Activated CD8-positive, alpha-beta memory T cell treated with anti-CD3 and anti-CD28 coated beads for 36 hours (primary cell): ENCODE data around the gene ANXA6. TPM values are rescaled to one million over a fixed set of nuclear protein-coding genes. Genes with fewer than 3 reads are reported as not detected.

Experiments
- CTCF ChIA-PET: fragments of 350-600 bp; sonication (Branson Sonifier 250); formaldehyde crosslinking; loops from one replicate; lab custom pipeline; 2021; ENCODE audit warnings: antibody characterized with exemption; lab: Charles Lee
- POLR2A ChIA-PET: fragments of 350-600 bp; sonication (Branson Sonifier 250); formaldehyde crosslinking; loops from one replicate; lab custom pipeline; 2021; ENCODE audit warnings: antibody characterized with exemption; lab: Charles Lee
- total RNA-seq, 2 experiments: library from RNA; stranded (reverse); gene quantifications; one replicate each; pipeline ENCODE4 v1.2.3, GENCODE V29; 2021

The ANXA6 gene
- total RNA-seq, 2 experiments from 2014 or later: 480 to 490 TPM

DNA sequence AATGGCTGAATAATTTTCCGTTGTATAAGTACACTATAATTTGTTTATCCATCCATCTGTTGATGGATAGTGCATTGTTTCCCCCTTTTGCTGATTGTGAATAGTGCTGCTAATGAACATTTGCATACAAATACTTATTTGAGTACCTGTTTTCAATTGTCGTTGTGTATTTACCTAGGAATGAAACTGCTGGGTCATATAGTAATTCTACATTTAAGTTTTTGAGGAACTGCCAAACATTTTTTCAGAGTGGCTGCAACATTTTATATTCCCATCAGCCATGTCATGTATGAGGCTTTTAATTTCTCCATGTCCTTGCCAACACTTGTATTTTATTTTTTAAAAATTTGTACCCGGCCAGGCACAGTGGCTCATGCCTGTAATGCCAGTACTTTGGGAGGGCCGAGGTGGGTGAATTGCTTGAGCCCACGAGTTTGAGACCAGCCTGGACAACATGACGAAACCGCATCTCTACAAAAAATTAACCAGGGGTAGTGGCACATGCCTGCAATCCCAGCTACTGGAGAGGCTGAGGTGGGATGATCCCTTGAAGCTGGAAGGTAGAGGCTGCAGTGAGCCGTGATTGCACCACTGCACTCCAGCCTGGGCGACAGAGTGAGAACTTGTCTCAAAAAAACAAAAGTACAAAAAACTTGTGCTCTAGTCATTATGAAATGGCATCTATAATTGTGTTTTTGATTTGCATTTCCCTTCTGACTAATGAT is 2.2 kb upstream of the ANXA6 start:
- ChIA-PET CTCF (no interaction called here), POLR2A (no interaction called here)

DNA sequence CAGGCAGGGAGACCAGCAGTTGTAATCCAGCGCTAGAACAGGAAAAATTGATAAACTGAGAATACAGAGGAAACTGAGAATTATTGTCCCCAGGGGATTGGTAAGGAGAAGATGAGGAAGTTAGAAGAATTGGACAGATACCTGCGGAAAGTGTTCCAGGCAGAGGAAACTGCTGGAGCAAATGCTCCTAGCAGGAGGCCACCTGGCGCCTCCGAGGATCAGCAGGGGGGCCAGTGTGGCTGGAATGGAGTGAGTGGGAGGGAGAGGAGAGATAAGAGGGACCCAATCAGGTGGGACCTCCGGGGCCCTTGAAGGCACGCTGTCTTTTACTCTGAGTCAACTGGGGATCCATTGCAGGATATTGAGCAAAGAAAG is 695 bp upstream of the ANXA6 start:
- ChIA-PET CTCF (interaction anchor here (0.7 to 0.8 kb wide), 2 partner anchors 40 to 42 kb away, joined by 3 to 4 read pairs; no protein-coding TSS in a partner anchor), POLR2A (interaction anchor here (0.6 to 1.2 kb wide), 5 partner anchors 32 to 109 kb away, joined by 3 to 7 read pairs (median 3); partner anchors contain the start of gene CCDC69)

DNA sequence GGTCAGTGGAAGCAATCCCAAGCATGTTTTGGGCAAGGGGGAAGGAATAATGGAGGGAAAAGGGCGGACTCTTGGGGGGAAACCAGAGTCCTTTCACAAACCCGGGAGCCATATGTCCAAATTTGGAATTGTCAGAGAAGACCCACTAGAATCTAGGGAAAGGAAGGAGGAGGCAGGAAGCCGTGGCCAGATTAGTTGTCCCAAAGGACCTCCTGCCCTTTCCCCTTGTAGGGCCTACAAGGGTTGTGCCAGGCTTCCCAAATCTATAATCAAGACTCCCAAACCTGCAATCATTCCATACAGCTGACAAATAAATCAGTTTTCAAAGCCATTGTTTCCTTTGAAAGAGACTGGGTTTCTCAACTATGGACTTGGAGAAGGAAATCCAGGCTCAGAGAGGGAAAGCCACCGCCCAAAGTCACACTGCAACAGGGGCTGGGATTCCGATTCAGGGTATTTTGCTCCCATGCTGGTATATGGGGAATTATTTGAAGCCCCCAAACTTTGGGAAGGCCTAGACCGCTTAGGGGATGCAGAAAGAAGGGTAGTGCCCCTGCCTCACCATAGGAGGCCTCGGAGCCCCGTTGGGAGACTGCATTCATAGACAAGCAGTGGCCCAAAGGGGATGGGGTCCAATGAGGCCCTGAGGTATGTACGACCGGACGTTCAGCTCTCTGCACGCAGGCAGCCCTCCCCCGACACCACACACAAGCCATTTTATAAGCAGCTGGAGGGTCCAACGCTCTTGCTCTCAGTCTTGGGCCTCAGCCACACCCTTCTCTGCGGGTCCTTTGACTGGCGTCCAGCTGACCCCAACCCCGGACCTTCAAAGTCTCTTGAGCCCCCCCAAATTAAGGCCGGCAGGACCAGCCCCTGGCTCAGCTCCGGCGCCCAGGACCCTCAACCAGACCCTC is 815 bp downstream of the ANXA6 start:
- ChIA-PET CTCF (interaction anchor here (0.8 to 1.6 kb wide), 2 partner anchors 11 to 31 kb away, joined by 5 to 6 read pairs; no protein-coding TSS in a partner anchor), POLR2A (interaction anchor here (1.2 to 1.5 kb wide), 2 partner anchors 30 to 78 kb away, joined by 3 to 4 read pairs; no protein-coding TSS in a partner anchor)

DNA sequence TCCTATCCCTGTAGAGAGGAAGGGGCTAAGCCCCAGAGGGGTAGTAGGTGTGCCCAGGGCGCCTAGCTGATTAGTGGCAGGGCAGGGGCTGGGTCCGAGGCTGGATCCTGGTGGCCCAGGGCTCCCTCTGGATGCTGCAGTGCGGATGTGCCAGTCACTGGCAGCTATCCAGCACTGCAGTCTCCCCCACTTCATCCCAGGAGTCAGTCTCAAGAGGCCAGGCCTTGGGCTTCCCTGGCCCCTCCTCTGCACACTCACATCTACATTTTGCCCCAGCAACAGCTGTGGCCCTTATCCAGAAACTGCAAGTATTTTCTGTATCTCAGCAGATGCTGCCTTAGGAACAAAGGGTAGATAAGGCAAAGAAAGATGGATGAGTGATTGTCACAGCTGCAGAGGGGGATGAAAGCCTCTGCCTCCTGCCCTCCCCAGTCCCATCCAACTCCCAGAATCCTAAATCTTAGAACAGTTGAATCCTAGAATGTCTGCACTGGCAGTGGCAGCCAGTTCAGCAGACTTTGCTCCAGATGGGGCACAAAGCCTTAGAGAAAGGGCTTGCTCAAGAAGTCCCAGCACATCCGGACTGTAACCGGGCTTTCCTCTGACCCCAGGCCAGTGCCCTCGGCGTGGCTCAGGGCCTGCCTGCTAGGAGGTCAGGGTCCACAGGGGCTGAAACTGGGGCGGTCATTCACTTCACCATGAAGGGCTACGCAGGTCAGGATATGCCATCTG is 1.6 kb downstream of the ANXA6 start:
- POLR2A ChIA-PET: no interaction called here
- CTCF ChIA-PET: interaction anchor here (1.5 kb wide), 1 partner anchor 30 kb away, joined by 7 read pairs; no protein-coding TSS in a partner anchor

- ChIA-PET CTCF (interaction anchor here (0.8 to 1.5 kb wide), 2 partner anchors 29 to 56 kb away, joined by 6 to 7 read pairs; no protein-coding TSS in a partner anchor), POLR2A (interaction anchor here (1.5 kb wide), 1 partner anchor 14 kb away, joined by 3 read pairs; no protein-coding TSS in a partner anchor)
Measured at GRCh38 chr5:151154931-151155774, 2.4 kb downstream of the ANXA6 start.

DNA sequence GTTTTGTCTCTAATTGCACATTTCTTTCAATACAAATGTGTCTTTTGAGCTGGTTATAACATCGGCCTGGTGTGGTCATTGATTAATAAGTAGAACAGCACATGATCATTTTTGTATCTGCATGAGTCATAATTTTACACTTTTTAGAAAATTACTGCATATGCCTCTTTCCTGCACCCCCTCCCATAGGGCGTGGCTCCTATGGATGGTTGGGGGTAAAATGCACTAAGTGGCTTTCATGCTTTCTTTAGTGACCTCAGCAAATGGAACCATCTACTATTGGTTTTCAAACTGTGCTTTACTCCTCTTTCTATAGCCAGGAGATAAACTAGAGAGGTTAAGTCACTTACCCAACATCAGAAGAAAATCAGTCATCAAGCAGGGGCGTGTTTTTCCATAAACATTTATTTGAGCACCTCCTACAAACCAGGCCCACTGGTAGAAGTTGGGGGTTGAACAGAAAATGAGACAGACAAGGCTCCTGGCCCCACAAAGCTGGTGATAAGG is 3.8 kb downstream of the ANXA6 start:
- ChIA-PET POLR2A (interaction anchor here (1.1 to 1.5 kb wide), 2 partner anchors 12 to 73 kb away, joined by 3 to 5 read pairs; partner anchors contain the start of gene TNIP1), CTCF (interaction anchor here (0.6 to 2.3 kb wide), 6 partner anchors 11 to 704 kb away, joined by 3 to 8 read pairs (median 3); partner anchors contain the start of gene IRGM)

GRCh38 chr5:151153300-151153699 is 4.3 kb downstream of the ANXA6 start:
- CTCF ChIA-PET: interaction anchor here (0.6 to 2.3 kb wide), 7 partner anchors 11 to 703 kb away, joined by 3 to 8 read pairs (median 3); partner anchors contain the start of gene IRGM
- POLR2A ChIA-PET: interaction anchor here (1.1 to 1.5 kb wide), 2 partner anchors 12 to 72 kb away, joined by 3 to 5 read pairs; partner anchors contain the start of gene TNIP1

DNA sequence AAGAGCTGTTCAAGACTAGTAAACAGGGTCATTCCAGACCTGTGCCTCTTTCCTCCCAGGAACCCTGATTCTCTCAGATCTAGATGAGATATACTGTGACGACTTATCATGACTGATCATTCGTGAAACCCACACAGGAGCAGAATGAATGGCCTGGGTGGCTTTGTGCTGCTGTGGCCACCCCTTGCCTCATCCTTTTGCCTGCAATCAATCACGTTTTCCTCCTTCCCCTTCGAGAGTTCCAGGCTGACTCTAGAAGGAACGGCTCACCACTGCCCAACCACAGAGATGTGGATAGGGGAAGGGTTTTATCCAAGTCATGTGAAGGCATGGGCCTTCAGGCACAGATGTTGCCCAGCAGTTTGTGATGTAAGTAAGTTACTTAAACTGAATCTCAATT is 5.8 kb downstream of the ANXA6 start:
- ChIA-PET CTCF (interaction anchor here (1.3 to 2.4 kb wide), 3 partner anchors 10 to 23 kb away, joined by 5 to 11 read pairs (median 9); no protein-coding TSS in a partner anchor), POLR2A (interaction anchor here (2.0 kb wide), 1 partner anchor 27 kb away, joined by 12 read pairs; no protein-coding TSS in a partner anchor)

GRCh38 chr5:151151263-151151660 is 6.3 kb downstream of the ANXA6 start:
- POLR2A ChIA-PET: interaction anchor here (0.7 to 2.0 kb wide), 3 partner anchors 10 to 26 kb away, joined by 3 to 12 read pairs (median 8); no protein-coding TSS in a partner anchor
- CTCF ChIA-PET: interaction anchor here (1.3 to 7.0 kb wide), 7 partner anchors 9 to 100 kb away, joined by 3 to 41 read pairs (median 5); no protein-coding TSS in a partner anchor

DNA sequence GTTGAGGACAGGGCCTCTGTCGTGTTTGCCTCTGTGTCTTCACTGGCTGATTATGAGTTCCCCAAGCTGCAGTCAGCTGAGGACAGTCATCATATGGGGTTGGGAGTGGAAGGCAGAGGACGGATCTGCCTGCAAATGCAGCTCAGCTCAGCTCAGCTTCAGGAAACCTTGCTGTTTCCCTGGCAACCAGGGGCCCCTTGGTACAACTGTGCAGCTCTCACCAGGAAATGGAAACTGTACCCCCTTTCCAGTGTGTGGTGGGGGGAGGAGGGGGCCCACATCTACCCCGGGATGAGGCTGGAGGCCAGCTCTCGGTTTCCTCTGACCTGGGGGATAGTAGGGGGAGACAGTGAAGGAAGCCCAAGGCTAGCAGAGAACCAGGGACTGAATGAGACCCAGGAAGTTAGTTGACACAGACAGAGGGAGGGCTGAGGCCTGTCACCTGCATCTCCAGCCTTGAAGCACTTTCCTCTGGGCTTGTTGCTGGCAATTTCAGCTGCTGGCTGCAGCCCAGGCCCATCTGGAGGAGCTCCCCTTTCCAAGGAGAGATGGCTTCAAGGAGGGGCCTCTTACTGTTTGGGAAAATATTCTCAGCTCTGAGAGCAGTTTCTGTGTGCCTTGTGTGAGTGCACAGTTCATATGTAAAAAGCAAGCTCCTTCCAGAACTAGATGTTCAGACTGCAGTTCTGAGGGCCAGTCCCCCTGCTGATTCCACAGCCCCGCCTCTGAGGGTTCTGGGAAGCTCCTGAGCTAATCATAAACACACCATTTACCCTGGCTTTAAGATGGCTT is 6.9 kb downstream of the ANXA6 start:
- CTCF ChIA-PET: interaction anchor here (0.7 to 7.0 kb wide), 11 partner anchors 9 to 99 kb away, joined by 3 to 41 read pairs (median 3); no protein-coding TSS in a partner anchor
- POLR2A ChIA-PET: interaction anchor here (0.7 to 2.0 kb wide), 5 partner anchors 9 to 70 kb away, joined by 3 to 12 read pairs (median 6); partner anchors contain the start of gene TNIP1

GRCh38 chr5:151148583-151148982 is 9.0 kb downstream of the ANXA6 start:
- CTCF ChIA-PET: interaction anchor here (0.7 to 7.0 kb wide), 6 partner anchors 11 to 90 kb away, joined by 3 to 41 read pairs (median 4); no protein-coding TSS in a partner anchor
- POLR2A ChIA-PET: no interaction called here

GRCh38 chr5:151147033-151147432 is 10.5 kb downstream of the ANXA6 start:
- ChIA-PET POLR2A (no interaction called here), CTCF (interaction anchor here (1.2 to 7.0 kb wide), 3 partner anchors 17 to 21 kb away, joined by 3 to 41 read pairs (median 9); no protein-coding TSS in a partner anchor)

DNA sequence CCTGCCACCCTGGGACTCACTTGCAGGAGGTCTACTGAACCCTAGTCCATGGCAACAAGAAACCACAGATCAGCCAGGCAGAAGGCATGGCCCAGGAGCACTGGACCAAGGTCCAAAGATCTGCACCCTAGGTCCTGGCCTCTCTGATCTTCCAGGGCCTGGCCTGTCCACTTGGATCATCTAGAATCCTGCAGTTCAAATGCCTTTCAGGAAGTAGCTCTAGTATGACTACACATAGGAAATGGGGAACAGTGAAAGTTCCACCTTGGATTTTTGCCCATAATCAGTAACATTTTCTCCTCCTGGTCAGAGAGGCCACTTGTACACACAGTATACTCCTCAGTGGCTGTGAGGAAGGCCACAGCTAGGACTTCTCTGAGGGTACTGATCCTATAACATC is 11.5 kb downstream of the ANXA6 start:
- CTCF ChIA-PET: interaction anchor here (0.6 to 7.0 kb wide), 7 partner anchors 11 to 134 kb away, joined by 3 to 41 read pairs (median 4); no protein-coding TSS in a partner anchor
- POLR2A ChIA-PET: interaction anchor here (0.6 to 0.7 kb wide), 2 partner anchors 13 to 66 kb away, joined by 3 read pairs; no protein-coding TSS in a partner anchor

DNA sequence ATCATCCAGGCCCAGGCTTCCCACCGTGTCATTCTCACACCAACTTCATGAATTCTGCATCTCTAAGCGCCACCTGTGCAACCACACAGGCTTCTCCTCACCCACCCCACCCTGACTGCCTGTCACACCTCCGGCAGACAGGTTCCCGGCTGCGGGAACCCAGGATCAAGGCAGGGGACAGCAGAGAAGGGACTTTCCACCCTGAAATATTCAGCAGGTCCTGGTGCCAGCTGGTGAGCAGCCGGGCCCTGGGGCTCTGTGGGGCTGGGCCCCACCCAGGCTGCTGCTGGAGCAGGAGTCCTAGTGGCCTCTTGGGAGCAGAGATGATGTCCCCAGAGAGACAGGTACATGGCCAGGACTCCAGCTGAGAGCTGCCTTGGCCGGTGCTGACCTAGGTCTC is 12.7 kb downstream of the ANXA6 start:
- POLR2A ChIA-PET: no interaction called here
- CTCF ChIA-PET: interaction anchor here (1.0 to 7.0 kb wide), 4 partner anchors 10 to 94 kb away, joined by 4 to 41 read pairs (median 4); no protein-coding TSS in a partner anchor

DNA sequence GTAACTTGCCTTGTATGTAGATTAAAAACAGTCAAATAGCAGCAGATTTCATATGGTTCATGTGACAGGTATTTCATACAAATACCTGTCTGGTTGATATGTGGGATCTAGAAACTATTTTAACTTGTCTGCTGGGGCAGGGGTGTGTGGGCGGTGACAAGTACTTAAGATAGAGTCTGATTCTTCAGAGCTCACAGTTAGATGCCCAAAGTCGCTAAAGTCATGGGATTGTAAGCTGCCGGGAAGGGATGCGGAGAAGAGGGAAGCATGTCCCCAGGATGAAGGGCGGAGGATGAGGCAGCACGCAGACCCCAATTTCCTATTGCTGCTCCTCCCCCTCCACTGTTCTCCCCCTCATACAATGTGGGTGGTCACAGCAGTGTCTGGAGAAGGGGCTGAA is 13.3 kb downstream of the ANXA6 start:
- ChIA-PET POLR2A (no interaction called here), CTCF (interaction anchor here (1.0 to 7.0 kb wide), 2 partner anchors 9 to 19 kb away, joined by 4 to 41 read pairs; no protein-coding TSS in a partner anchor)
